A204.1 (cell line): Measurements from ENCODE around the gene CCDC88C.

Source experiments
- FAIRE-seq: peaks from 2 replicates; lab custom pipeline; 2012; peaks lifted over from hg19 to GRCh38; lab: Jason Lieb, UNC

Gene CCDC88C

GRCh38 chr14:91305650-91306431 lies 111.8 kb downstream of the CCDC88C start:
- FAIRE-seq = no peak

GRCh38 chr14:91303924-91304229 lies 113.7 kb downstream of the CCDC88C start:
- FAIRE-seq = no peak

DNA sequence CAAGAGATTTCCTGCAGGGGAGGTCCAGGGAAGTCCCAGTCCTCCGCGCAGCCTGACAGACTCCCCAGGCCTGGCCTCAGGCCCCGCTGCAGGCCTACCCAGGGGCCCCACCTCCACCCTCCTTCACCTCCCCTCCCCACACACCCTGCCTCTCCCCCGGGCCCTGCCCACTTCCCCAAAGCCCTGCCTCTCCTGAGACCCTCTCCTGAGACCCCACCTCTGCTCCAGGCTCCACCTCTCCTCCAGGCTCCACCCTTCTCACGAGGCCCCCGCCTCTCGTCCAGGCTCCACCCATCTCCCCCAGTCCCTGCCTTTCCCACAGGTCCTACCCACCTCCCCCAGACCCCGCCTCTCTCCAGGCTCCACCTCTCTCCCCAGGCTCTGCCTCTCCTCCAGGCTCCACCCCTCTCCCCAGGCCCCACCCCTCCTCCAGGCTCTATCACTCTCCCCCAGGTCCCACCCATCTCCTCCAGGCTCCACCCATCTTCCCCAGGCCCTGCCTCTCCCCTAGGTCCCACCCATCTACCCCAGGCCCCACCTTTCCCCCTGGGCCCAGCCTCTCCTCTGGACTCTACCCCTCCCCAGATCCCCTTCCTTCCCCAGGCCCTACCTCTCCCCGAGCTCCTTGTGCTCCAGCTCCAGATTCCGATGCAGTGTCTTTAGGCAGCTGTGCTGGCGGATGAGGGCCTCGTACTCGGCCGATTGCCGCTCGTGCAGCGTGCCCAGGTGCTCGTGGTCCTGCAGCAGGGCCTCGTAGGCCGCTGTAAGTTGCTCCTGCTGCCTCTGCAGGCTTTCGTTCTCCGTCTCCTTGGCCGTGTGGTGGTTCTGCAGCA lies 114.3 kb downstream of the CCDC88C start:
- no peak for FAIRE-seq

DNA sequence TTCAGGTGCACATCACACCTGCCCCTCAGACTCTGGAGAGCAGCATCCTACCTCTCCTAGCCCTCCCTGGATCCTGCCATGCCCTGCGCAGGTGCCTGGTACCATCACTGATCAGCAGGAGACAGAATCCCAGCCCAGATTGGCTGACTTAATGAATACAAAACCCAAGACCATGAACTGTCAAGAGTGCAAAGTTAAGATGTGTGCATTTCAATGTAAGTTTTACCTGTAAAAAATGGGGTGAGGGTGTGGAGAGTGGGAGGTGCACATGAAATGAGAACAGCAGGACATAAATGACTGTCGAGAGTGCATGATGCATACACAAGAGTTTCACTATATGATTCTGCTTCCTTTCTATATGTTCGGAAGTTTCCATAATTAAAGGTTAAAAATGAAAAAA lies 115.2 kb downstream of the CCDC88C start:
- FAIRE-seq = no peak

DNA sequence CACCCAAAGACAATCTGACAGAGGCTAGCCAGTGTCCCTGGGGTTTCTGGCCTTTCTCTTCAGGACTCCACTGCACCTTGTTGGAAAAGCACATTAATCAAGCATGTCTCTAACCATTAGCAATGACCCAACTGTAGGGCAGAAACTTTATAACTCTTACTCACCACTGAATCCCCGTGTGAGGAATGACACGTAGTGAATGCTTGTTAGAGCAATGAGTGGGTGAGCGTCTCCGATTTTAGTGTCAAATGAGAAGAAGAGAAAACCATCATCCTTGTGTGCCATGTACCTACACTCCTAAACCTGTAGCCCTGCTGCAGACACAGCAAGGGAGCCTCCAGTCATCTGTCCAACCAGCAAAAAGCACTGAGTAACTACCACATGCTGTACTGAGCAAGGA lies 116.7 kb downstream of the CCDC88C start:
- FAIRE-seq = no peak

- FAIRE-seq = no peak
Measured at GRCh38 chr14:91300283-91300895, 117.2 kb downstream of the CCDC88C start.

DNA sequence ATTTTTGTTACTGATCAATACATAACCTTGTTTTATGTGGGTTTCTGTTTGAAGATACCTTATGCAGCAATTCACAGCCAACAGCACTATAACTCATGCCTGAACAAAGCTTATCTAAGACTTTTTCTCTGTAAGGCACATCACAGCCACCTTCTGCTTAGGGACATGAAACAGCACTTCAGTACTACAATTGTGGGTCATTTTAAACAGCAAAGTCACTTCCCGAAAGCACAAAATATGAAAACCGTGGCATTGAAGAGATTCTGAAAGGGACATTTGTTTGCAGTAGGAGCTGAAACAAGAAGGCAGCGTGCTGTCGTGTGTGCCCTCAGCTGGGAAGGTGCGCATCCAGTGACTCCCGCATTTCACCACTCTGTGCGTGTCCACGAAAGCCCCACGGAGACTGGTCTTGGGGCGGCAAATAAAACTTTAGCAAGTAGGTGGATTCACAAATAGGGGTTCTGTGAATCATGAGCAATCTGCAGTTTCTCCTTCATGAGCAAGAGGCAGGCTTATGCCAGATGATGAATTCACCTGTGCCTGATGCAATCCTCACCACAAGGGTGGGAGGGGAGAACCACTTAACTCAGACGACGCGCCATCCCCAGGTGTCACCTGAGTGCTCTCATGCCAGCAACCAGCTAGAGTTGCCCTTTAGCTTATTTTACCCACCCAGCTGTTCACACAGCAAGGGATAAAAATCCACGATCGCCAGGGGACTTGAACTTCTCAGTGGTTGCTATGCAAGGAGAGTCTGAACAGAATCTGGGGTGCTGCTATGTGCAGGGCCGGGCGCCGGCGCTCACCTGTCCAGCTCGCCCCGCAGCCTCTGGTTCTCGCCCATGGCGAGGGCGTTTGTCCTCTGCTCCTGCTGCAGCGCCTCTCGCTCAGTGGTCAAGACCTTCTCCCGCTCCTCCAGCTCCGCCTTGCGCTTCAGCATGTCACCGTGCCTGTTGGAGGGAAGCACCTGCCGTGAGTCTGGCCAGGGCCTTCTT lies 118.2 kb downstream of the CCDC88C start:
- FAIRE-seq = no peak

- FAIRE-seq = no peak
Measured at GRCh38 chr14:91298576-91298975, 119.0 kb downstream of the CCDC88C start.

DNA sequence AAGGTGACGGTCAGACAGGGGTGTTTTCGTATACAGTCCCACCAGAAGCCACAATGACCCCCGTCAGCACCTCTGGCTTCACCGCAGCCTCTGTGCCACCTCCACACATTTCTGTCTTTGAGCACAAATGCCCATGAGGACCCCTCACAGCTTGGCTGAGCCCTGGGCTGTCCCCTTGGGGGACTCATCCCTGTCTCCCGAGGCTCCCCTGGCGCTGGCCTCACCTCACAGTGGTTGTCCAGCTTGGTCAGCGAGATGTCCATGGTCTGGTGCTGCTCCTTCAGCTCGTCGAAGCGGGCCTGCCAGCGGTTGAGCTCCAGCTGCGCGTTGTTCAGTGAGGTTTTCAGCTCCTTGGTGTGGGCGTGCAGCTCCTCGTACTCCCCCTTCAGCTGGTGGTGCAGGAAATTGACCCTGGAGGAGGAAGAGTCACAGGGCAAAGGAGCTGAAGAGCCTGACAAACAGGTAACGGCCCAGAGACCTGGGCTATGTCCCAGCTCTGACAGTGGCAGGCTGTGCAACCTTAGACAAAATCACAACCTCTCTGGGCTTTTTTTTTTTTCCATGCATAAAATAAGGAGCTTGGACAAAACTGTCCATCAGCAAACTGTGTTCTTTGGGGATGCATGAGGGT lies 120.4 kb downstream of the CCDC88C start:
- FAIRE-seq = no peak

GRCh38 chr14:91295851-91296796 lies 121.5 kb downstream of the CCDC88C start:
- FAIRE-seq = no peak

- FAIRE-seq = no peak
Measured at GRCh38 chr14:91295276-91295845, 122.3 kb downstream of the CCDC88C start.

DNA sequence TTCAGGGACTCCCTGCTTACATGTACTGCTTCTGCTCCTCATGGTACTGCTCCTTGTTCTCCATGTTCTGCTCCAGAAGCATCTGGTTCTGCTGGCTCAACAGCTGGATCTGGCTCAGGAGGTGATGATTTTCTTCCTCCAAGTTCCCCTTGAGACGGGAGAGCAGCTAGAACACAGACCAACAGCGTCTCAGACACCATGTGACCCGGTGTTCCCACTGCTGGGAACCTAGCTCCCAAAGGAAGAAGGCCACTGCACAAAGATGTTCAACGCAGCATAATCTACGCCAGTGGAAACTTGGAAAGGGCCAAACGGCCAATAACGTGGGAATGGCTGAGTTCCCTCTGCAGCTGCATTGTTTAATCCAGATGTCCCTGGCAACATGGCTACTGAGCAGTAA lies 123.5 kb downstream of the CCDC88C start:
- FAIRE-seq = no peak

- FAIRE-seq = no peak
Measured at GRCh38 chr14:91293281-91293680, 124.3 kb downstream of the CCDC88C start.

GRCh38 chr14:91292491-91292890 lies 125.1 kb downstream of the CCDC88C start:
- no peak for FAIRE-seq

DNA sequence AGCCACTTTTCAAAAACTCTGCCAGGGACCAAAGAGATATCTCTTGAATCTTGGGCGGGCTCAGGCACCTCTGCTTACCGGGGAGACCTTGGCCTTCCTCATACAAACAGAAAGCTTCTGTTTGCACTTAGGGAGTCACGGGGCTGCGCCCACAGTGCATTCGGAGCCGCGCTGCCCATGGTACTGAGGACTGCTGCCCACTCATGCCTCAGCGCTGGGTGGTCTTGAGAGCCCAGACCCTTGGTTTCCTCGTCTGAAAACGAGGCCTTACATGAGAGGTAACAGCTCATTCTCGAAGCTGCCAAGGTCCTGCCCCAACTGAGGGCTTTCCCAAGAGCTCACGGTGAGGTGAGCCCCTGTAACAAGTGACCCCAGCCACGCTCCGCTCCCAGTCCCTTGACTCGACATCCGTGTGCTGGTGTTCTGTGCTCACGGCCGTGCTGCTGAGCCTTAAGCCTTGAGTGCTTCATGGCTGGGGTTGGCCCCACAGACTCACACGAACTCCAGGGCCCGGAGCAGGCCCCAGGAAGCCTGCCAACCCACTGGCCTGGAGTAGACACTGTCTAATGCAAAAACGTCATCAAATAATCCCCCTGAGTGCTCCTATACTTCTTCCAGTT lies 125.7 kb downstream of the CCDC88C start:
- FAIRE-seq = no peak

GRCh38 chr14:91290986-91291385 lies 126.6 kb downstream of the CCDC88C start:
- FAIRE-seq = no peak

DNA sequence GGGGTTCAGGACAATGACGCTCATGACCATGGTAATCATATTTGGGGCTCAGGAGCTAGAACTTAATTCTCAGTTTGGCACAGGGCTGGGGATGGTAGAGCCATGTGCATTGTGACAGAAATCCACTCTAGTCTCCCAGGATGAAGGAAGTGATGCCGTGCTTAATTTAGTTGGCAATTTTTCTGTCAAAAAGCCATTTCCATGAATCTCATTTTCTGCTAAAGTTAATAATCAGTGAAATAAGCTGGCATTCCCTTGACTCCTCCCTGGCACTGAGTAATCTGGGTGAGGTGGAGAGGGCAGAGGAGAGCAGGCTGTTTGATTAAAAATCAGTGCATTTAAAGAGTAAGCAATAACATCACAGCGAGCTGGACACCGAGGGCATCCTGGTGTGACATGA lies 128.2 kb downstream of the CCDC88C start:
- FAIRE-seq = no peak

DNA sequence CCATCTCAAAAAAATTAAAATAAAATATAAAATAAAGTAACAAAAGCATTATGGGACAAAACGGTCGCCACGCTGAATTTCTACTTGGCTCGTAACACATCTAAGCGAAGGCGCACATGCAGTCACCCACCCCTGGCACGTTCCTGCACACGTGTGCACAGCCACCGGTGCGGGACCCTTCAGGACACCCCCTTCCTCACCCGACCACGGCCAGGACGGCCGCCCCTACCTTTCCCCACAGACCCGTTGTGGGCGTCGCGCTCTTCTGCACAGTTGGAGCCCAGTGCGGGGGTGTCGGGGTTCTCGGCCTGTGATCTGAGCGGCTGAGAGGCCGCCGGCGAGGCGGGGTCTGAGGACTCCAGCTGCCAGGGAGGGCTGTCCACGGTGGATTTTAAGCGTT lies 128.7 kb downstream of the CCDC88C start:
- FAIRE-seq = no peak

GRCh38 chr14:91286530-91286937 lies 131.1 kb downstream of the CCDC88C start:
- FAIRE-seq = peak; percentile 96
